GM18520 (cell line): Measurements from ENCODE around the gene ARSG.
"Not testable (repeated sequence)": the region's sequence is repeated elsewhere in the genome, so short reads cannot be mapped to it uniquely, and the experiment has no call there.

Experiments used
- ATAC-seq: cut with Tn5 transposase; IDR thresholded peaks from one replicate; pipeline ENCODE4 v1.9.1; 2021; ENCODE audit not compliant: unreplicated experiment

The ARSG gene

GRCh38 chr17:68368387-68368786 is 77.1 kb downstream of the ARSG start:
- ATAC-seq = no peak

- ATAC-seq = no peak
These were observed 84.3 kb downstream of the ARSG start for GRCh38 chr17:68375566-68375965.

- not testable (repeated sequence) for ATAC-seq
These were observed 84.9 kb downstream of the ARSG start for GRCh38 chr17:68376178-68376577.

- ATAC-seq = no peak
These were observed 86.5 kb downstream of the ARSG start for GRCh38 chr17:68377771-68378267.

GRCh38 chr17:68378268-68379176 is 87.2 kb downstream of the ARSG start:
- no peak for ATAC-seq

- ATAC-seq = no peak
These were observed 87.8 kb downstream of the ARSG start for GRCh38 chr17:68379177-68379510.

- no peak for ATAC-seq
These were observed 88.7 kb downstream of the ARSG start for GRCh38 chr17:68379692-68380677.

- ATAC-seq = no peak
These were observed 90.0 kb downstream of the ARSG start for GRCh38 chr17:68381076-68381900.

- ATAC-seq = no peak
These were observed 91.3 kb downstream of the ARSG start for GRCh38 chr17:68382582-68383085.

- ATAC-seq = no peak
These were observed 91.8 kb downstream of the ARSG start for GRCh38 chr17:68383120-68383442.

- no peak for ATAC-seq
These were observed 92.4 kb downstream of the ARSG start for GRCh38 chr17:68383443-68384321.

- ATAC-seq = no peak
These were observed 93.2 kb downstream of the ARSG start for GRCh38 chr17:68384471-68384870.

GRCh38 chr17:68384941-68385340 is 93.6 kb downstream of the ARSG start:
- ATAC-seq = no peak

GRCh38 chr17:68385490-68386215 is 94.4 kb downstream of the ARSG start:
- ATAC-seq = no peak

GRCh38 chr17:68387435-68388218 is 96.3 kb downstream of the ARSG start:
- ATAC-seq = no peak

- ATAC-seq = no peak
These were observed 97.7 kb downstream of the ARSG start for GRCh38 chr17:68389041-68389440.

- no peak for ATAC-seq
These were observed 99.7 kb downstream of the ARSG start for GRCh38 chr17:68390888-68391545.
